Ascending aorta (tissue), 2 donors: ENCODE results near the gene HLX. TPM values are rescaled to one million over a fixed set of nuclear protein-coding genes. Genes with fewer than 3 reads are reported as not detected.

Experiments used
- DNase-seq, 2 donors: peaks; one replicate each; pipeline ENCODE4 v3.0.0-alpha.2; 2019; ENCODE audit warnings: low spot score in 2 of 2
- H3K27ac ChIP-seq, 2 donors: fragments of 200-600 bp; sonication (generic); one replicate each; pipeline ENCODE4 v1.5.1; 2016 to 2017; ENCODE audit warnings: mild to moderate bottlenecking in 1 of 2
- H3K27me3 ChIP-seq: fragments of 200-600 bp; sonication (generic); one replicate; pipeline ENCODE4 v1.5.1; 2017
- H3K36me3 ChIP-seq, 2 donors: fragments of 200-600 bp; sonication (generic); one replicate each; pipeline ENCODE4 v1.5.1; 2016
- H3K4me1 ChIP-seq, 2 donors: fragments of 200-600 bp; sonication (generic); one replicate each; pipeline ENCODE4 v1.5.1; 2016 to 2017; ENCODE audit warnings: mild to moderate bottlenecking in 1 of 2
- H3K4me3 ChIP-seq, 2 donors: fragments of 200-600 bp; sonication (generic); one replicate each; pipeline ENCODE4 v1.5.1; 2016 to 2017; ENCODE audit warnings: mild to moderate bottlenecking in 1 of 2
- H3K9me3 ChIP-seq, 2 donors: fragments of 200-600 bp; sonication (generic); one replicate each; pipeline ENCODE4 v1.5.1; 2016
- CTCF ChIP-seq, 3 experiments: fragments of 200-600 bp in 2 of 3; fragments of 450-650 bp in 1 of 3; sonication (generic) in 2 of 3; IDR thresholded peaks; one replicate each; pipeline ENCODE4 v1.5.1; 2016 to 2019; ENCODE audit warnings: antibody characterized with exemption in 3 of 3, mild to moderate bottlenecking in 1 of 3, moderate library complexity in 1 of 3
- intact Hi-C: fragments of 100-400 bp; cut with DNase I; formaldehyde crosslinking; loops from one replicate; pipeline ENCODE4 v1.15.1; 2023
- total RNA-seq: library from RNA; depleted of rRNA; stranded (reverse); fragments of >200 nt; gene quantifications from one replicate; pipeline ENCODE4 v1.1.0, GENCODE V29; 2016

HLX gene
- total RNA-seq, 1 donor from 2014 or later: 39.3 TPM

GRCh38 chr1:220873868-220874655 lies 5.2 kb upstream of the HLX start:
- Histone ChIP-seq H3K9me3 (no peaks in the 10 kb centered on the region), H3K4me1 (peaks cover 0 to 7% of the 10 kb centered on the region in 2 donors), H3K27ac (no peak overlapping the region), H3K36me3 (no peaks in the 10 kb centered on the region), H3K27me3 (no peaks in the 10 kb centered on the region), H3K4me3 (no peak overlapping the region)
- peak in 1 of 2 donors; percentile 69 for DNase-seq
- peak; percentile 58 to 74 (median 60) for TF ChIP-seq CTCF (IDR thresholded peaks at IDR 0.05)
- intact Hi-C loops: loop anchor here (1.0 to 10.0 kb wide), 3 partner anchors 129 to 561 kb away; partner anchors contain the start of gene MTARC2

GRCh38 chr1:220875260-220875659 lies 4.0 kb upstream of the HLX start:
- Histone ChIP-seq H3K9me3 (no peaks in the 10 kb centered on the region), H3K27me3 (no peaks in the 10 kb centered on the region), H3K36me3 (no peaks in the 10 kb centered on the region), H3K4me3 (no peak overlapping the region), H3K27ac (no peak overlapping the region), H3K4me1 (peaks cover 0 to 7% of the 10 kb centered on the region in 2 donors)
- DNase-seq: no peak
- TF ChIP-seq CTCF (IDR thresholded peaks at IDR 0.05): no peak
- intact Hi-C loops: loop anchor here (2.0 to 10.0 kb wide), 5 partner anchors 63 to 1582 kb away; partner anchors contain the start of genes C1orf115 and MTARC2

GRCh38 chr1:220876511-220877376 lies 2.5 kb upstream of the HLX start:
- peak in 1 of 2 donors; percentile 71 for DNase-seq
- H3K4me1 ChIP-seq: peaks cover 0 to 7% of the 10 kb centered on the region in 2 donors
- peak overlapping the region in 1 of 2 donors; percentile 56 for H3K27ac ChIP-seq
- peak overlapping the region in 1 of 2 donors; percentile 98 for H3K4me3 ChIP-seq
- no peaks in the 10 kb centered on the region for H3K9me3 ChIP-seq
- no peak for TF ChIP-seq CTCF (IDR thresholded peaks at IDR 0.05)
- H3K27me3 ChIP-seq: no peaks in the 10 kb centered on the region
- H3K36me3 ChIP-seq: no peaks in the 10 kb centered on the region
- intact Hi-C loops: loop anchor here (5.0 to 10.0 kb wide), 4 partner anchors 64 to 1581 kb away; partner anchors contain the start of genes C1orf115 and MTARC2

GRCh38 chr1:220877377-220878095 lies 1.7 kb upstream of the HLX start:
- peak in 1 of 2 donors; percentile 63 for DNase-seq
- H3K27me3 ChIP-seq: no peaks in the 10 kb centered on the region
- TF ChIP-seq CTCF (IDR thresholded peaks at IDR 0.05): no peak
- H3K9me3 ChIP-seq: no peaks in the 10 kb centered on the region
- intact Hi-C loops: loop anchor here (5.0 to 10.0 kb wide), 4 partner anchors 65 to 1580 kb away; partner anchors contain the start of genes C1orf115 and MTARC2
- H3K4me1 ChIP-seq: peaks cover 0 to 7% of the 10 kb centered on the region in 2 donors
- no peaks in the 10 kb centered on the region for H3K36me3 ChIP-seq
- peak overlapping the region in 1 of 2 donors; percentile 98 for H3K4me3 ChIP-seq
- H3K27ac ChIP-seq: peak overlapping the region in 1 of 2 donors; percentile 56
